Endodermal cell (in vitro differentiated cells): ENCODE results near the gene DIPK1C. TPM values are rescaled to one million over a fixed set of nuclear protein-coding genes. Genes with fewer than 3 reads are reported as not detected.

Experiments
- DNase-seq: peaks from one replicate; pipeline ENCODE4 v3.0.0-alpha.2; 2017
- H3K27ac ChIP-seq: 2 replicates; pipeline ENCODE4 v1.5.1; 2013; ENCODE audit warnings: mild to moderate bottlenecking, low read depth, low read length, moderate library complexity
- H3K27me3 ChIP-seq: 2 replicates; pipeline ENCODE4 v1.6.1; 2013; ENCODE audit warnings: mild to moderate bottlenecking, low read length, moderate library complexity; ENCODE audit not compliant: insufficient read depth, control insufficient read depth, poor library complexity, severe bottlenecking
- H3K36me3 ChIP-seq: 2 replicates; pipeline ENCODE4 v1.7.0; 2013; ENCODE audit warnings: mild to moderate bottlenecking, low read length, moderate library complexity; ENCODE audit not compliant: control insufficient read depth, insufficient read depth
- H3K4me1 ChIP-seq: one replicate; pipeline ENCODE4 v1.7.0; 2013; ENCODE audit warnings: low read length; ENCODE audit not compliant: control insufficient read depth, insufficient read depth
- H3K4me3 ChIP-seq: 2 replicates; pipeline ENCODE4 v1.5.1; 2013; ENCODE audit warnings: mild to moderate bottlenecking, low read length, moderate library complexity
- H3K9ac ChIP-seq: 2 replicates; pipeline ENCODE4 v1.6.1; 2013; ENCODE audit warnings: mild to moderate bottlenecking, low read length, moderate library complexity; ENCODE audit not compliant: poor library complexity, severe bottlenecking; ENCODE audit errors: extremely low read depth
- H3K9me3 ChIP-seq: 2 replicates; pipeline ENCODE4 v1.6.1; 2013; ENCODE audit warnings: mild to moderate bottlenecking, low read length, moderate library complexity; ENCODE audit not compliant: control insufficient read depth
- H3K27ac Mint-ChIP-seq: 2 replicates; pipeline ENCODE4 v1.8.0; 2020; ENCODE audit warnings: mixed read lengths
- H3K27me3 Mint-ChIP-seq: 2 replicates; pipeline ENCODE4 v1.8.0; 2021; ENCODE audit warnings: mild to moderate bottlenecking, mixed read lengths; ENCODE audit not compliant: insufficient read depth
- H3K36me3 Mint-ChIP-seq: 2 replicates; pipeline ENCODE4 v1.8.0; 2020; ENCODE audit warnings: low read depth, mixed read lengths
- H3K4me1 Mint-ChIP-seq: 2 replicates; pipeline ENCODE4 v1.8.0; 2020; ENCODE audit warnings: mixed read lengths
- H3K4me3 Mint-ChIP-seq: 2 replicates; pipeline ENCODE4 v1.8.0; 2020; ENCODE audit warnings: mild to moderate bottlenecking, moderate library complexity, mixed read lengths
- H3K9me3 Mint-ChIP-seq: 2 replicates; pipeline ENCODE4 v1.8.0; 2020; ENCODE audit warnings: mild to moderate bottlenecking, mixed read lengths
- WGBS, 2 experiments: methylation state at CpG; one replicate each; pipeline versions ENCODE4 v1.1.5 to v1.1.7; 2013; ENCODE audit warnings: missing lambda C conversion rate in 2 of 2, mixed read lengths in 1 of 2; ENCODE audit not compliant: insufficient coverage in 1 of 2, insufficient read length in 1 of 2; 5-methylcytosine and 5-hydroxymethylcytosine counted together
- total RNA-seq, 2 donors: library from RNA; stranded (reverse); fragmentation: NEBNext Ultra II Directional in 1 of 2; extraction: Animal tissue kit (Norgen Biotek cat#: 25700) in 1 of 2; gene quantifications; 2 replicates in 1 of 2; 3 replicates in 1 of 2; pipeline ENCODE4 v1.2.1, GENCODE V29; 2021
- TF ChIP-seq, protein P1 (sequence below): fragments of 200-600 bp; sonication (generic); conservative IDR thresholded peaks from 2 replicates; pipeline ENCODE4 v1.5.0; 2021; ENCODE audit warnings: antibody characterized with exemption, mild to moderate bottlenecking

Gene DIPK1C
- total RNA-seq, 2 donors from 2014 or later, result 0.13 TPM; not detected in 1

DNA sequence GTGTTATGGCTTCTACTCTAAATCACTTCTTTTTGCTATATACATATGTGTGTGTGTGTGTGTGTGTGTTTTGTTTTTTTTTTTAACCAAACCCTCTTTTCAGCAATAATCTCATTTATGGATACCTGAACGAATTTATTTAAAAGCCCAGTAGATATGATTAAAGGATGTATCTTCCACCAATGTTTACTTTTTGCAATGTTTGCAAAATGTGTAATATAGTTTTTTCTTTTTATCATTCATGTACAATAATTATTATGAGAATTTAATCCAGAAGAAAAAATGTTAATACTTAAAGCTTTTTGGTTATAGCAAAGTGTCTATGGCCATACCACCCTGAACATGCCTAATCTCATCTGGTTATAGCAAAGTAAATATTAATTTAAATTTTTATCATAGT, 37.4 kb upstream of the DIPK1C start:
- DNase-seq, result no peak
- Mint-ChIP-seq H3K9me3 (peaks cover 9% of the 10 kb centered on the region), H3K27ac (no peak overlapping the region), H3K4me1 (peaks cover 31% of the 10 kb centered on the region), H3K4me3 (no peak overlapping the region), H3K27me3 (peaks cover 3% of the 10 kb centered on the region), H3K36me3 (peaks cover 20% of the 10 kb centered on the region)
- no CpG with 5 or more reads among the region's 1 CpG for WGBS, 2 experiments
- Histone ChIP-seq H3K9ac (no peak overlapping the region), H3K4me3 (no peak overlapping the region), H3K36me3 (peaks cover 24% of the 10 kb centered on the region), H3K9me3 (peaks cover 6% of the 10 kb centered on the region), H3K4me1 (peaks cover 6% of the 10 kb centered on the region), H3K27me3 (no peaks in the 10 kb centered on the region), H3K27ac (no peak overlapping the region)
- TF ChIP-seq, protein P1, sequence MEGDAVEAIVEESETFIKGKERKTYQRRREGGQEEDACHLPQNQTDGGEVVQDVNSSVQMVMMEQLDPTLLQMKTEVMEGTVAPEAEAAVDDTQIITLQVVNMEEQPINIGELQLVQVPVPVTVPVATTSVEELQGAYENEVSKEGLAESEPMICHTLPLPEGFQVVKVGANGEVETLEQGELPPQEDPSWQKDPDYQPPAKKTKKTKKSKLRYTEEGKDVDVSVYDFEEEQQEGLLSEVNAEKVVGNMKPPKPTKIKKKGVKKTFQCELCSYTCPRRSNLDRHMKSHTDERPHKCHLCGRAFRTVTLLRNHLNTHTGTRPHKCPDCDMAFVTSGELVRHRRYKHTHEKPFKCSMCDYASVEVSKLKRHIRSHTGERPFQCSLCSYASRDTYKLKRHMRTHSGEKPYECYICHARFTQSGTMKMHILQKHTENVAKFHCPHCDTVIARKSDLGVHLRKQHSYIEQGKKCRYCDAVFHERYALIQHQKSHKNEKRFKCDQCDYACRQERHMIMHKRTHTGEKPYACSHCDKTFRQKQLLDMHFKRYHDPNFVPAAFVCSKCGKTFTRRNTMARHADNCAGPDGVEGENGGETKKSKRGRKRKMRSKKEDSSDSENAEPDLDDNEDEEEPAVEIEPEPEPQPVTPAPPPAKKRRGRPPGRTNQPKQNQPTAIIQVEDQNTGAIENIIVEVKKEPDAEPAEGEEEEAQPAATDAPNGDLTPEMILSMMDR, result no peak

DNA sequence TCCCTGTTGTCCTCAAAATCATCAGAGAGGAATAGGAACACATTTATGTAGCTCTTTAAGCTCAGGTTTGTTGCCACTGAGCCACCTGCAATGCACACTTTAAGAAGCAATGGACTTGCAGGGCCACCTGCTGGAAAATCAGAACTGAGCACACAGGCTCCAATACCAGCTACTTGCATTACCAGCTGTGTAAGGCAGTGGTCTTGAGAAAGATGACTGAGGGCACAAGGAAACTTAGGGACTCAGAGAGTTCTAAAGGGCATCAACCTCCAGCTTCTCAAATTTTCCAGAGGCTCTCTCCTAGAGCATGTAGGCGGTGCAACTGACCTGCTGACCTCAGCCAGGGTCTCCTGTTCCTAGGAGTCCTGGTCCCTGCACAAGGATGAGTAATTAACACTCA, 36.6 kb upstream of the DIPK1C start:
- Mint-ChIP-seq H3K36me3 (peaks cover 15% of the 10 kb centered on the region), H3K9me3 (peaks cover 9% of the 10 kb centered on the region), H3K27ac (no peak overlapping the region), H3K27me3 (peaks cover 3% of the 10 kb centered on the region), H3K4me1 (peaks cover 23% of the 10 kb centered on the region), H3K4me3 (no peak overlapping the region)
- TF ChIP-seq, protein P1, result peak; percentile 83
- H3K4me1 ChIP-seq, result peaks cover 2% of the 10 kb centered on the region
- no peaks in the 10 kb centered on the region for H3K27me3 ChIP-seq
- WGBS, 2 experiments, result 59% methylated on average over 1 of the region's 1 CpG; no CpG with 5 or more reads in 1 of the 2 experiments
- H3K4me3 ChIP-seq, result no peak overlapping the region
- peak; percentile 76 for DNase-seq
- H3K9ac ChIP-seq, result no peak overlapping the region
- no peak overlapping the region for H3K27ac ChIP-seq
- H3K36me3 ChIP-seq, result peaks cover 15% of the 10 kb centered on the region
- peaks cover 6% of the 10 kb centered on the region for H3K9me3 ChIP-seq

DNA sequence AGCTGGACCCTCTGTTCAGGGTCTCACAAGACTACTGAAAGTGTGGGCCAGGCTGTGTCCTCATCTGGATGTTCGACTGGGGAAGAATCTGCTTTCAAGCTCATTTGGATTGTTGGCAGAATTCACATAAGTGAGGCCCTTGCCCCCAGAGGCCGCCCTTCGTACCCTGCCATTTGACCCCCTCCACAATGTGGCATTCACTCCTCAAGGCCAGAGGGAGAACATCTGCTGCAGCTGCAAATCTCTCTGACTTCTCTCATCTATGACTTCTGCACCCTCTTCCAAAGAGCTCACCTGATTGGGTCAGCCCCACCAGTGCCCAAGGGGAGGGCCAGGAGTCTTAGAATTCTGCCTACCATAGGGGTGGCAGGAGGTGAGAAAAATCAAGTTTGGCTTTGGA, 35.2 kb upstream of the DIPK1C start:
- Histone ChIP-seq H3K36me3 (peaks cover under 1% of the 10 kb centered on the region), H3K4me1 (no peaks in the 10 kb centered on the region), H3K9ac (no peak overlapping the region), H3K27ac (no peak overlapping the region), H3K4me3 (no peak overlapping the region), H3K9me3 (peaks cover 6% of the 10 kb centered on the region), H3K27me3 (no peaks in the 10 kb centered on the region)
- peaks cover 9% of the 10 kb centered on the region for H3K9me3 Mint-ChIP-seq
- WGBS, 2 experiments, result 75 to 100% methylated on average over 1 to 3 of the region's 3 CpGs
- no peak overlapping the region for H3K4me3 Mint-ChIP-seq
- H3K27me3 Mint-ChIP-seq, result peaks cover 3% of the 10 kb centered on the region
- H3K36me3 Mint-ChIP-seq, result peaks cover 4% of the 10 kb centered on the region
- TF ChIP-seq, protein P1, result no peak
- DNase-seq, result no peak
- H3K4me1 Mint-ChIP-seq, result peaks cover 11% of the 10 kb centered on the region
- H3K27ac Mint-ChIP-seq, result no peak overlapping the region
